ENCODE measurements around the gene TRPC6.

TRPC6 gene

GRCh38 chr11:101528541-101528940, 55.3 kb downstream of the TRPC6 start:
- in situ Hi-C loops (cut with HindIII; ENCODE audit: low pct_ligation_motif_present, low pct_unique_long_range_greater_than_20kb, low sequenced_read_pairs) = no loop called here
- DNase-seq = no peak

- in situ Hi-C loops (cut with HindIII; ENCODE audit: low pct_ligation_motif_present, low pct_unique_long_range_greater_than_20kb, low sequenced_read_pairs) = no loop called here
- no peak for DNase-seq
Observed at GRCh38 chr11:101523634-101524260, 60.1 kb downstream of the TRPC6 start.

DNA sequence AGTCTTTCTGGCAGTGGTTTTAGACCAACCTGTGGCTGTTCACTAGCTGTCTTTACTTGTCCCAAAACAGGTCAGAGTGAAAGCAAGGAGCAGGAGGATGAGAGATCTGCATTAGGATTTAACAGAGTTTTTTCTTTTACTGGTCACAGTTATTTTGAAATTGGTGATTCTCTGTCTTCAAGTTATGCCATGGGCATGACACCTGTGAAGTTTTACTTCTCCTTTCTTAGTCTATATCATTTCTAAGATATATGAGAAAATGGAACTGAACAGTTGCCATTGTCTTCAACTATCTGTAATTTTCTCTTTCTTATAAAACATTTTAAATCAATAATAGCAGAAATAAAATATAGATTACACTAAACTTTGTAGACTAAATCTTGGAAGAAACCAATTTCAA, 60.6 kb downstream of the TRPC6 start:
- DNase-seq = no peak
- in situ Hi-C loops (cut with HindIII; ENCODE audit: low pct_ligation_motif_present, low pct_unique_long_range_greater_than_20kb, low sequenced_read_pairs) = no loop called here

- in situ Hi-C loops (cut with HindIII; ENCODE audit: low pct_ligation_motif_present, low pct_unique_long_range_greater_than_20kb, low sequenced_read_pairs) = no loop called here
- DNase-seq = no peak
Observed at GRCh38 chr11:101521821-101522220, 62.0 kb downstream of the TRPC6 start.

- in situ Hi-C loops (cut with HindIII; ENCODE audit: low pct_ligation_motif_present, low pct_unique_long_range_greater_than_20kb, low sequenced_read_pairs) = no loop called here
Observed at GRCh38 chr11:101516546-101516945, 67.3 kb downstream of the TRPC6 start.

DNA sequence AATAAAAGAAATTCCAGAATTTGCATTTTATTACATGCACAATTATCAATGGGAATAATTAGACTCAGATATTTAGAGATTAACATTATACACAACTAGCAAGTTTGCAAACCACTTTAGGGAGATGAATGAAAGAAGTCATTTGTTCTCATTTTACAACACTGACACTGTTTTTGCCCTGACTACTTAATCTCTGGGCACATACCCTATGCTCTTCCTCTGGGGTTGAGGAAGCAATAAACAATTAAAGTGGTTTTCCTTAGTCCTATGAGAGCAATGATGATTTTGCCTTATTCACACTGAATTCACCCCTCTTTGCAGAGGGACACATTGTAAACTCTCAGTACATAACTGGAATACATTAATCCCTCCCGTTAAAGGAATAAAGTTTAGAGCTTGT, 72.7 kb downstream of the TRPC6 start:
- in situ Hi-C loops (cut with HindIII; ENCODE audit: low pct_ligation_motif_present, low pct_unique_long_range_greater_than_20kb, low sequenced_read_pairs) = no loop called here
- no peak for DNase-seq

More at GRCh38 chr11:101516546-101516945, 67.3 kb downstream of the TRPC6 start:
- DNase-seq = no peak

DNA sequence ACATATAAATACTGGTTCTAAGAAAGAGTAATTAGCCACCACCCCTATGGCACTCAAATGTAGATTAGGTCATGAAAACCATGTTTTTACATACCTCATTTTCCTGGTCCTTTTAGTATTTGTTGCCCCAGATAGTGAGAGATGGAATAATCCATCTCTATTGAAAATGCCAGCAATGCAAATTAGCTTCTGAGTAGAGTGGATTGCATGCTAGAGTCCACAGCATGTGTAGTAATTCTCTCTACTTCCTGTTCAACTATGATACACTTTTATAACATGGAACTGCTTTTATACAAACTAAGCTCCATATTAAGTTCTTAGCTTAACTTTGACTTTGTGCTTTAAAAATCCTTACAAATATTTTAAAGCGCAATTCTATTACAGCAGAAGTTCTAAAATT, 73.2 kb downstream of the TRPC6 start:
- in situ Hi-C loops (cut with HindIII; ENCODE audit: low pct_ligation_motif_present, low pct_unique_long_range_greater_than_20kb, low sequenced_read_pairs) = no loop called here

DNA sequence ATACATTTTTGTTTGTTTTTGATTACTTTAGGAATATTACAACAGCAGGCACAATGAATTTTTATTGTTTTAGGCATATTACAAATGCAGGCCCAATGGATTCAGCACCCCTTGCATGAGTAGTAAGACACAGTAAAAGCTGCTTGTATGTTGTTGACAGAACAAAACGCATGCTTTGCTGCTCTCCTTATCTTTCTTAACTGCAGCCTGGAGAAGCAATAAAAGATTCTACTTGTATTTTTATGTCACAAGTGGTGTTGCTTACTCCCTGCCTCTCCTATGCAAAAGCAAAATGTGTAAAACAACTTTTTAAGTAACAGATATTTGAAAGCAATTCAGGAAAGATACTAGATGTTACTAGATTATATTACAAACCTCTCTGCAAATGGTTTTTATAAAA, 73.9 kb downstream of the TRPC6 start:
- DNase-seq = no peak
- in situ Hi-C loops (cut with HindIII; ENCODE audit: low pct_ligation_motif_present, low pct_unique_long_range_greater_than_20kb, low sequenced_read_pairs) = no loop called here

More for the DNA sequence above, 73.2 kb downstream of the TRPC6 start:
- DNase-seq = no peak

DNA sequence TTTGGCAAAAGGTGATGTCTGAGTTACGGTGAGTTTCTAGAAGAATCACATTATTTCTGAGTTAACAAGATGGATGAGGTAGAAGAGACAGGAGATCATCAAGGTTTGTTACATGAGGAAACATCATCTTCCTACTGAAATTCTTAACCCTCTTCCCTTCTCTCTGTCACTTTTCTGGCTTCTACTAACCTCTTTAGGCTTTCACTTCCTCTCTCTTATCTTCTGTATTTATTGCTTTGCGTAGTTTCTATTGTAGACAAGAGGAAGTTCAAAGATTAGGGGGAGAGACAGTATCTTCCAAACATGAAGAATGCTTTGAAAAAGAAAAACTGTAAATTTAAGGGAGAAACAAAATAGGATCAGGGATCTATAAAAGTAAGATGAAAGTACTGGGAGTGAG, 75.4 kb downstream of the TRPC6 start:
- DNase-seq = no peak
- in situ Hi-C loops (cut with HindIII; ENCODE audit: low pct_ligation_motif_present, low pct_unique_long_range_greater_than_20kb, low sequenced_read_pairs) = no loop called here

DNA sequence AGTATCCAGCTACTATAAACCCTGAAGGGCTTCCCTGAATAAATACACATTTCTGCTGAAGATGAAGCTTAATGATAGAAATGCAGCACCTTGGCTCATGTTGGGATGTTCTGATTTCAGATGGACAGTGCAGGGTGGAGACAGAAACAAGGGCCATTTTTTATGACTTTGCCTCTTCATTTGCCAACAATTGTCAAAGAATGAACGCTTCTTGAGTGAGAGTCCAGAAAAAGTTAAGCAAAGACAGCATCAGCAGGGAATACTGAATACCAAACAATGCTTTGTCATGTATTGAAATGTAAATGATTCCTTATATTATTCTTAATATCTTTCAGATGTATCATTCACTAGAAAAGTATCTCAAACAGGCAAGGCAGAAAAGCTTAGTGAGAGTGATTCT, 84.9 kb downstream of the TRPC6 start:
- in situ Hi-C loops (cut with HindIII; ENCODE audit: low pct_ligation_motif_present, low pct_unique_long_range_greater_than_20kb, low sequenced_read_pairs) = no loop called here
- DNase-seq = no peak

DNA sequence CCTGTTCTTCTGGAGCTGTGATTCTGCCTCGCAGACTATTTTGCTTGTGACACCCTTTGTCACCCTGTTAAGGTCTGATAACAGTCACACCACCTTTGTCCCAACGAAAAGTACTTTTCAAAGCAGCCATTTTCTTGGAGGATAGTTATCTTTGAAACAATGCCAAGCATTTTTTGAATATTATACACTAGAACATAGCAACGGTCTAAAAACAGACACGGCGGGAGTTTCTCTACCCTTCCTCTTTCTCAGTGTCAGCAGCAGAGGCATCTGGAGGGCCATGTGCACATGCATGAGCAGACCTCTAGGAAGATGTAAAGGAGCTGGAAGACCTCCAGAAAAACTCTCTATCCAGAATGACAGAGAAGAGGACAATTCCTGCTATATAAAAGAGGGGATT, 86.5 kb downstream of the TRPC6 start:
- in situ Hi-C loops (cut with HindIII; ENCODE audit: low pct_ligation_motif_present, low pct_unique_long_range_greater_than_20kb, low sequenced_read_pairs) = no loop called here
- DNase-seq = no peak

GRCh38 chr11:101487775-101488174, 96.0 kb downstream of the TRPC6 start:
- DNase-seq = no peak
- in situ Hi-C loops (cut with HindIII; ENCODE audit: low pct_ligation_motif_present, low pct_unique_long_range_greater_than_20kb, low sequenced_read_pairs) = no loop called here

- in situ Hi-C loops (cut with HindIII; ENCODE audit: low pct_ligation_motif_present, low pct_unique_long_range_greater_than_20kb, low sequenced_read_pairs) = no loop called here
- DNase-seq = no peak
Observed at GRCh38 chr11:101482556-101483124, 101.2 kb downstream of the TRPC6 start.

- DNase-seq = no peak
- in situ Hi-C loops (cut with HindIII; ENCODE audit: low pct_ligation_motif_present, low pct_unique_long_range_greater_than_20kb, low sequenced_read_pairs) = no loop called here
Observed at GRCh38 chr11:101478587-101479369, 105.0 kb downstream of the TRPC6 start.

GRCh38 chr11:101477926-101478325, 105.9 kb downstream of the TRPC6 start:
- no peak for DNase-seq
- in situ Hi-C loops (cut with HindIII; ENCODE audit: low pct_ligation_motif_present, low pct_unique_long_range_greater_than_20kb, low sequenced_read_pairs) = no loop called here

GRCh38 chr11:101476191-101476590, 107.6 kb downstream of the TRPC6 start:
- in situ Hi-C loops (cut with HindIII; ENCODE audit: low pct_ligation_motif_present, low pct_unique_long_range_greater_than_20kb, low sequenced_read_pairs) = no loop called here
- DNase-seq = no peak

GRCh38 chr11:101475699-101476098, 108.1 kb downstream of the TRPC6 start:
- DNase-seq = no peak
- in situ Hi-C loops (cut with HindIII; ENCODE audit: low pct_ligation_motif_present, low pct_unique_long_range_greater_than_20kb, low sequenced_read_pairs) = no loop called here

DNA sequence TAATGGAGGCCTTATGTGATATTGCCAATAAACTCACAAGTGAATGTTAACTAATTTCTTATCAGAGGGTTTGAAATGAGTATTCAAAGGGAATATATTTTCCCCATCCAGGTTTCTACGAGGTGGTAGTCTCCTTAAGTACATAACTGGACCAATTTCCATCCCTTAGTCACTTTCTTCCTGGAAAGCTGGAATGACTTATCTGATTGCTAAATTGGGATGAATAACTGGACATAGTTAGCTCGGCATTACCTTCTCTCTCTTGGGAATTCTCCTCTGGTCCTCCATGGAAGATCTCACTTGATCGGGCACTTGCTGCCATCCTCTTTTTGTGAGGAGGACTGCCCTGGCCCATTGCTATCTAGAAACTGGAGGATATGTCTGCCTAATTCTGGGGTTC, 109.1 kb downstream of the TRPC6 start:
- in situ Hi-C loops (cut with HindIII; ENCODE audit: low pct_ligation_motif_present, low pct_unique_long_range_greater_than_20kb, low sequenced_read_pairs) = no loop called here
- no peak for DNase-seq

GRCh38 chr11:101470881-101471520, 112.8 kb downstream of the TRPC6 start:
- in situ Hi-C loops (cut with HindIII; ENCODE audit: low pct_ligation_motif_present, low pct_unique_long_range_greater_than_20kb, low sequenced_read_pairs) = no loop called here
- no peak for DNase-seq

Measured in ACHN (cell line).